Endothelial cell of umbilical vein (primary cell): ENCODE measurements around the gene SLC12A3. TPM values are rescaled to one million over a fixed set of nuclear protein-coding genes. Genes with fewer than 3 reads are reported as not detected.

Experiments
- BruUV-seq: library from RNA; stranded (reverse); fragments of 400-500 nt; replicated peaks from 2 replicates; lab custom pipeline; 2021; lab: Mats Ljungman, UMichigan
- CTCF ChIA-PET: fragments of 300-600, 350-600 bp; sonication (Branson Sonifier 250); formaldehyde crosslinking; loops from one replicate; lab custom pipeline; 2021; ENCODE audit warnings: antibody characterized with exemption, inconsistent platforms; lab: Charles Lee
- POLR2A ChIA-PET: fragments of 300-600, 350-600 bp; sonication (Branson Sonifier 250); formaldehyde crosslinking; loops from one replicate; lab custom pipeline; 2021; ENCODE audit warnings: antibody characterized with exemption, inconsistent platforms; lab: Charles Lee
- DNase-seq: peaks from one replicate; pipeline ENCODE4 v3.0.0-alpha.2; 2011; ENCODE audit warnings: low read depth, low spot score
- FAIRE-seq: peaks from 2 replicates; lab custom pipeline; 2011; peaks lifted over from hg19 to GRCh38; lab: Jason Lieb, UNC
- H2AFZ ChIP-seq: 2 replicates; pipeline ENCODE4 v1.6.0; 2012; ENCODE audit warnings: low read depth, low read length, control low read depth, inconsistent platforms
- H3K27ac ChIP-seq: 2 replicates; pipeline ENCODE4 v1.5.1; 2011; ENCODE audit warnings: low read depth, mild to moderate bottlenecking, control low read depth, low read length, moderate library complexity; ENCODE audit not compliant: insufficient read depth
- H3K27me3 ChIP-seq, 2 experiments: 2 replicates each; pipeline versions ENCODE4 v1.6.0 to v1.6.1; 2011; ENCODE audit warnings: low read length in 2 of 2, mixed read lengths in 1 of 2; ENCODE audit not compliant: control insufficient read depth in 2 of 2, insufficient read depth in 2 of 2
- H3K36me3 ChIP-seq, 2 experiments: 2 replicates in 1 of 2; 3 replicates in 1 of 2; pipeline ENCODE4 v1.5.1; 2011; ENCODE audit warnings: low read length in 2 of 2, mild to moderate bottlenecking in 1 of 2, moderate library complexity in 1 of 2; ENCODE audit not compliant: control insufficient read depth in 2 of 2, insufficient read depth in 2 of 2; ENCODE audit errors: extremely low read depth in 1 of 2
- H3K4me1 ChIP-seq: 3 replicates; pipeline ENCODE4 v1.5.1; 2011; ENCODE audit warnings: mild to moderate bottlenecking, low read length; ENCODE audit not compliant: control insufficient read depth, insufficient read depth; ENCODE audit errors: extremely low read depth
- H3K4me2 ChIP-seq: 2 replicates; pipeline ENCODE4 v1.6.1; 2011; ENCODE audit warnings: low read length, control low read depth, mixed read lengths; ENCODE audit not compliant: insufficient read depth
- H3K4me3 ChIP-seq, 3 experiments: fragments of 200-600 bp in 1 of 3; sonication (generic), shearing (Covaris generic) in 1 of 3; replicated peaks in 1 of 3; 2 replicates each; pipeline ENCODE4 v1.5.1; 2011 to 2016; ENCODE audit warnings: control low read depth in 3 of 3, low read length in 3 of 3, mild to moderate bottlenecking in 2 of 3, inconsistent platforms in 1 of 3, low read depth in 1 of 3, moderate library complexity in 1 of 3; ENCODE audit not compliant: insufficient read depth in 1 of 3
- H3K79me2 ChIP-seq: 2 replicates; pipeline ENCODE4 v1.6.0; 2012; ENCODE audit warnings: low read length, inconsistent platforms; ENCODE audit not compliant: control insufficient read depth, insufficient read depth
- H3K9ac ChIP-seq: replicated peaks from 2 replicates; pipeline ENCODE3; 2011; ENCODE audit warnings: low read length, control low read depth; ENCODE audit not compliant: insufficient read depth; ENCODE audit errors: extremely low read depth
- H3K9me1 ChIP-seq: replicated peaks from 3 replicates; pipeline ENCODE4 v1.6.0; 2011; ENCODE audit warnings: mild to moderate bottlenecking, low read length; ENCODE audit not compliant: control insufficient read depth, insufficient read depth; ENCODE audit errors: extremely low read depth
- H3K9me3 ChIP-seq: replicated peaks from 2 replicates; pipeline ENCODE4 v1.5.1; 2012; ENCODE audit warnings: low read length, inconsistent platforms; ENCODE audit not compliant: control insufficient read depth, insufficient read depth
- H4K20me1 ChIP-seq: replicated peaks from 2 replicates; pipeline ENCODE3; 2011; ENCODE audit warnings: mild to moderate bottlenecking, low read length; ENCODE audit not compliant: control insufficient read depth, insufficient read depth; ENCODE audit errors: extremely low read depth
- EZH2 ChIP-seq: IDR thresholded peaks from 2 replicates; pipeline ENCODE4 v1.6.1; 2012; ENCODE audit warnings: borderline replicate concordance, low read depth, mild to moderate bottlenecking, moderate library complexity, low read length, inconsistent platforms; ENCODE audit not compliant: severe bottlenecking
- FOS ChIP-seq: IDR thresholded peaks from 2 replicates; pipeline ENCODE4 v1.6.1; 2011; ENCODE audit warnings: mild to moderate bottlenecking, low read length, moderate library complexity, borderline replicate concordance; ENCODE audit not compliant: insufficient read depth
- GATA2 ChIP-seq: IDR thresholded peaks from 2 replicates; pipeline ENCODE4 v1.7.0; 2011; ENCODE audit warnings: low read depth, mild to moderate bottlenecking, moderate library complexity, mixed read lengths, low read length; ENCODE audit not compliant: insufficient read length, insufficient read depth
- JUN ChIP-seq: IDR thresholded peaks from 2 replicates; pipeline ENCODE4 v1.6.1; 2011; ENCODE audit warnings: borderline replicate concordance, low read depth; ENCODE audit not compliant: insufficient read length, insufficient read depth
- MYC ChIP-seq: IDR thresholded peaks from one replicate; pipeline ENCODE4 v1.6.1; 2011; ENCODE audit warnings: mild to moderate bottlenecking, low read depth, low read length
- POLR2A ChIP-seq: IDR thresholded peaks from 2 replicates; pipeline ENCODE4 v1.6.1; 2012; ENCODE audit warnings: low read depth, mild to moderate bottlenecking, control low read depth, low read length
- POLR2AphosphoS5 ChIP-seq: IDR thresholded peaks from 2 replicates; pipeline ENCODE4 v1.6.1; 2012; ENCODE audit warnings: low read depth, mild to moderate bottlenecking, control low read depth, low read length, moderate library complexity; ENCODE audit not compliant: insufficient read depth
- dilution Hi-C: fragments of 300-500 bp; cut with MboI; formaldehyde crosslinking; loops from one replicate; pipeline ENCODE4 v1.15.0; 2019; ENCODE audit warnings: low sequenced_read_pairs; ENCODE audit not compliant: extremely low pct_ligation_motif_present
- intact Hi-C: fragments of 100-400 bp; cut with micrococcal nuclease; formaldehyde crosslinking; loops from one replicate; pipeline ENCODE4 v1.10.0; 2022
- polyA plus RNA-seq, 4 experiments: library from polyadenylated mRNA; depleted of rRNA in 3 of 4; stranded (reverse) in 3 of 4; unstranded in 1 of 4; fragments of >200 nt; gene quantifications; 2 replicates each; pipeline versions ENCODE4 v1.2.1 to v1.2.3, GENCODE V29; 2011 to 2012; ENCODE audit warnings: missing spikeins in 1 of 4
- total RNA-seq: library from RNA; stranded (reverse); gene quantifications from 2 replicates; pipeline ENCODE4 v1.2.3, GENCODE V29; 2021
- TF ChIP-seq, protein P1 (sequence below), 2 donors: IDR thresholded peaks; 1 replicate in 1 of 2; 2 replicates in 1 of 2; pipeline ENCODE4 v1.5.1; 2011; ENCODE audit warnings: low read length in 2 of 2, mild to moderate bottlenecking in 2 of 2, moderate library complexity in 2 of 2, control low read depth in 1 of 2, inconsistent platforms in 1 of 2, low read depth in 1 of 2; ENCODE audit not compliant: insufficient read depth in 1 of 2; ENCODE audit errors: extremely low read depth in 1 of 2
- TF ChIP-seq, protein P2 (sequence below): IDR thresholded peaks from 2 replicates; pipeline ENCODE4 v1.6.1; 2011; ENCODE audit not compliant: insufficient read depth, insufficient read length

Gene SLC12A3
- total and polyA plus RNA-seq, 2 donors (not counting 3 experiments of a cell fraction or from before 2014, with no cell fraction given) = not detected

DNA sequence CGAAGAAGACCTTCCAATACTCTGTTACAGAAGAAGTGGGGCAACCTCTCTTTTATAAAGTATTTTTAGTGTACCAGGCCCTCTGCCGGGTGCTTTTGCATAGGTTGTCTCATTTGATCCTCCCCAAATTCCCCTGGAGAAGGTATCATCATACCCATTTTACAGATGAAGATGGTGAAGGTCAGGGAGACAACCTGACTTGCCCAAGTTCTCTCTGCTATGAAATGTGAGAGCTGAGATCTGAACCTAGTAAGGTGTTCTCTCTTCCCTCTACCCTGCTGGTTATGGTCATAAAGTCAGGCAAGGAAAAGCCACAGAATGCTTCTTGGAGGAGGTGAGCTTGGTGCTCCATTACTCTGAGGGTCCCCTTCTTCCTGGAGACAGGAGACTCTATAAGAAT, 38.9 kb downstream of the SLC12A3 start:
- TF ChIP-seq EZH2 (no peak), GATA2 (no peak), FOS (no peak), MYC (no peak), POLR2AphosphoS5 (no peak), JUN (no peak), POLR2A (no peak)
- TF ChIP-seq, protein P1, sequence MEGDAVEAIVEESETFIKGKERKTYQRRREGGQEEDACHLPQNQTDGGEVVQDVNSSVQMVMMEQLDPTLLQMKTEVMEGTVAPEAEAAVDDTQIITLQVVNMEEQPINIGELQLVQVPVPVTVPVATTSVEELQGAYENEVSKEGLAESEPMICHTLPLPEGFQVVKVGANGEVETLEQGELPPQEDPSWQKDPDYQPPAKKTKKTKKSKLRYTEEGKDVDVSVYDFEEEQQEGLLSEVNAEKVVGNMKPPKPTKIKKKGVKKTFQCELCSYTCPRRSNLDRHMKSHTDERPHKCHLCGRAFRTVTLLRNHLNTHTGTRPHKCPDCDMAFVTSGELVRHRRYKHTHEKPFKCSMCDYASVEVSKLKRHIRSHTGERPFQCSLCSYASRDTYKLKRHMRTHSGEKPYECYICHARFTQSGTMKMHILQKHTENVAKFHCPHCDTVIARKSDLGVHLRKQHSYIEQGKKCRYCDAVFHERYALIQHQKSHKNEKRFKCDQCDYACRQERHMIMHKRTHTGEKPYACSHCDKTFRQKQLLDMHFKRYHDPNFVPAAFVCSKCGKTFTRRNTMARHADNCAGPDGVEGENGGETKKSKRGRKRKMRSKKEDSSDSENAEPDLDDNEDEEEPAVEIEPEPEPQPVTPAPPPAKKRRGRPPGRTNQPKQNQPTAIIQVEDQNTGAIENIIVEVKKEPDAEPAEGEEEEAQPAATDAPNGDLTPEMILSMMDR (IDR thresholded peaks at IDR 0.05; ENCODE audit: extremely low read depth in 1 of 2, insufficient read depth in 1 of 2, low read depth in 1 of 2, low read length in 2 of 2) = no peak
- TF ChIP-seq, protein P2, sequence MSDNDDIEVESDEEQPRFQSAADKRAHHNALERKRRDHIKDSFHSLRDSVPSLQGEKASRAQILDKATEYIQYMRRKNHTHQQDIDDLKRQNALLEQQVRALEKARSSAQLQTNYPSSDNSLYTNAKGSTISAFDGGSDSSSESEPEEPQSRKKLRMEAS = no peak
- Histone ChIP-seq H3K79me2 (no peaks in the 10 kb centered on the region), H3K9me3 (no peaks in the 10 kb centered on the region), H3K4me1 (no peaks in the 10 kb centered on the region), H3K27ac (no peak overlapping the region), H2AFZ (no peak overlapping the region), H3K27me3 (peaks cover 0 to 8% of the 10 kb centered on the region in 2 experiments), H3K9ac (no peak overlapping the region), H4K20me1 (no peaks in the 10 kb centered on the region), H3K36me3 (no peaks in the 10 kb centered on the region), H3K4me3 (no peak overlapping the region), H3K4me2 (no peak overlapping the region), H3K9me1 (no peaks in the 10 kb centered on the region)
- BruUV-seq = no TSS peak
- dilution Hi-C loops (no loop called here), intact Hi-C loops (no loop called here)
- FAIRE-seq (peak; percentile 18), DNase-seq (no peak)
- ChIA-PET POLR2A (no interaction called here), CTCF (no interaction called here)
